HEK293 (cell line): Measurements from ENCODE around the gene GOLIM4.

Experiments used
- PBX3 ChIP-seq: sonication (generic); formaldehyde crosslinking; IDR thresholded peaks from 2 replicates; pipeline ENCODE4 v1.8.1; 2022; ENCODE audit warnings: mild to moderate bottlenecking, moderate library complexity, missing genetic modification reagents
- PRDM6 ChIP-seq: fragments of 450-650 bp; formaldehyde crosslinking; IDR thresholded peaks from 2 replicates; pipeline ENCODE4 v1.5.1; 2017; ENCODE audit warnings: missing biosample characterization, missing genetic modification characterization
- SP2 ChIP-seq: fragments of 450-650 bp; formaldehyde crosslinking; IDR thresholded peaks from 2 replicates; pipeline ENCODE4 v1.5.1; 2016; ENCODE audit warnings: missing biosample characterization, missing genetic modification characterization
- ZNF324 ChIP-seq: fragments of 450-650 bp; formaldehyde crosslinking; IDR thresholded peaks from 2 replicates; pipeline ENCODE4 v1.5.1; 2016; ENCODE audit warnings: missing biosample characterization, missing genetic modification characterization
- ZNF600 ChIP-seq: fragments of 450-650 bp; formaldehyde crosslinking; IDR thresholded peaks from 2 replicates; pipeline ENCODE4 v1.5.1; 2016; ENCODE audit warnings: missing biosample characterization, missing genetic modification characterization

GRCh38 chr3:168085491-168086119, 10.1 kb downstream of the GOLIM4 start:
- no peak for TF ChIP-seq PRDM6 (tag by site-specific recombination)
- no peak for TF ChIP-seq SP2 (tag by site-specific recombination)
- no peak for TF ChIP-seq ZNF600 (tag by site-specific recombination)
- TF ChIP-seq PBX3 (CRISPR knock-in tag) = no peak
- no peak for TF ChIP-seq ZNF324 (tag by site-specific recombination)
